GM18868 (cell line): Measurements from ENCODE around the gene FUOM.

ENCODE experiments used
- ATAC-seq: cut with Tn5 transposase; IDR thresholded peaks from one replicate; pipeline ENCODE4 v1.9.1; 2021; ENCODE audit warnings: mild to moderate bottlenecking, moderate library complexity; ENCODE audit not compliant: unreplicated experiment

Gene FUOM

DNA sequence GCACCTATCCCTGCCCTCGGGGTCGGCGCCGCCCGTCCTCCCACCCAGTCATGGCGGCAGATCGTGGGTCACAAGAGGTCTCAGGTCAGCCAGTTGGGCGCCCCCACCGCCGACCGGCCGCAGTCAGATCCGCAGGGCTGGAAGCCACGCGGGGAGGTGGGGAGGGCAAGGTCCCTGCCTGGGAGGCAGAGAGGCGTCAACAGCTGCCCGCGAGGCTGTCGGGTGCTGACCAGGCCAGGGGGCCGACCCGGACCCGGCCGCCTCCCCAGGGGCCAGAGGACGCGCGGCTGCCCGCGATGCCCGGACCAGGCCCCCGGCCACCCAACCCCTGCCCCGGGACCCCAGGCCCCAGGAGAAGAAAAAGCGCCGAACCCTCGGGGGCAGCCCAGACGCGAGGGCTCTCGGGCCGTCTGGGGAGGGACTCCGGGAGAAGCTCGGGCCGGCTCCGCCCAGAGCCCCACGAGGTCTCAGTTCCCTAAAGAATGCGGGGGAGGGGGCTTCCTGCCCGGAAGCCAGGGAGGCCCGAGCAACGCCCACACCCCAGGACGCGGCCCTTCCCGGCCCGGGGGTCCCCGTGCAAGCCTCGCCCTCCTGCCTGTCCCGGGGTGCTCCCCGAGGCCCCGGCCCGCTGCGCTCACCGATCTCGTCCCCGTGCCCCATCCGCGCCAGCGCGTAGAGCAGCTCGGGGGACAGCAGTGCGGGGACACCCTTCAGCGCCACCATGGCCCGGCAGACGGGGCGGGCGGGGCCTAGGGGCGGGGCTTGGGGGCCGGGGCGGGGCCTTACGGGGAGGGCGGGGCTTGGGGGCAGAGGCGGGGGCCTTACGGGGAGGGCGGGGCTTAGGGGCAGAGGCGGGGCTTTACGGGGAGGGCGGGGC lies at the start of gene FUOM:
FUOM (minus strand) TSS at position 735 of the 877 bp plus-strand sequence; CDS start at position 723, 12 bp downstream.
- peak; percentile 79 for ATAC-seq

GRCh38 chr10:133405844-133406527 lies 48.2 kb upstream of the FUOM start:
- ATAC-seq: no peak

- ATAC-seq: no peak
These were observed 47.5 kb upstream of the FUOM start for GRCh38 chr10:133405272-133405671.

- no peak for ATAC-seq
These were observed 46.0 kb upstream of the FUOM start for GRCh38 chr10:133403784-133404183.

DNA sequence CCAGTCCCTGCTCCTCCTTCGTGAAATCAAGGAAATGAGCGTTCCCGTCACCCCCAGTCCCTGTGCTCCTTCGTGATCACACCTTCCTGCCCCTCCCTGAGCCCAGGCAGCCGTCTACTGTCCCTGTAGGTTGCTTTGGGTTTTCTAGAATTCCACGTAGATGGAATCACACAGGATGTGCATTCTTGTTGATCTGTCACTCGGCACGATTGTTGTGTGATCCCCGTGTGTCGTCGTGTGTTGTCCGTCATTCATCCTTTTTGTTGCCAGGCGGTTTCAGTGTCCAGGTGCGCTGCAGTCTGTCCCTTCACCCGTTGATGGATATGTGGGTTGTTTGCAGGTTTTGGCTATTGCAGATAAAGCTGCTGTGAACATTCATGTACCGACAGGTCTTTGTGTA lies 45.5 kb upstream of the FUOM start:
- no peak for ATAC-seq

GRCh38 chr10:133401981-133402725 lies 44.3 kb upstream of the FUOM start:
- ATAC-seq: no peak

DNA sequence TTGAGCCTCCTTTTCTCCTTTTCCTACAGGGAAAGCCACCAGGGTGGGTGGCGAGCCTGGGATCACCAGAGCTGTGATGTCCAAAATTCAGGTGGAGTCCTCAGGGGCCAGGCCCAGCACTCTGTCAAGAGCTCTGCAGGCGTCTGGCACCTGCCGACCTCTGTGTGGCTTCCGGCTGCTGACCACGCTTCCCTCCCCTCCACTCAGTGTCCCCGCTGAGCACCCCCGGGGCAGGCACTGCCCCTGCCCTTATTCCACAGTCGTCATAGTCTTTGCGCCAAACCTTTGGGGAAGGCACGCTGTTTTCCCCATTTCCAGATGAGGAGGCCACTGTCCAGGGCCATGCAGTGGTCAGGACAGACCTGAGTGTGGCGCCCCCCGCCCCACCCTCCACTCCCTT lies 43.7 kb upstream of the FUOM start:
- no peak for ATAC-seq

DNA sequence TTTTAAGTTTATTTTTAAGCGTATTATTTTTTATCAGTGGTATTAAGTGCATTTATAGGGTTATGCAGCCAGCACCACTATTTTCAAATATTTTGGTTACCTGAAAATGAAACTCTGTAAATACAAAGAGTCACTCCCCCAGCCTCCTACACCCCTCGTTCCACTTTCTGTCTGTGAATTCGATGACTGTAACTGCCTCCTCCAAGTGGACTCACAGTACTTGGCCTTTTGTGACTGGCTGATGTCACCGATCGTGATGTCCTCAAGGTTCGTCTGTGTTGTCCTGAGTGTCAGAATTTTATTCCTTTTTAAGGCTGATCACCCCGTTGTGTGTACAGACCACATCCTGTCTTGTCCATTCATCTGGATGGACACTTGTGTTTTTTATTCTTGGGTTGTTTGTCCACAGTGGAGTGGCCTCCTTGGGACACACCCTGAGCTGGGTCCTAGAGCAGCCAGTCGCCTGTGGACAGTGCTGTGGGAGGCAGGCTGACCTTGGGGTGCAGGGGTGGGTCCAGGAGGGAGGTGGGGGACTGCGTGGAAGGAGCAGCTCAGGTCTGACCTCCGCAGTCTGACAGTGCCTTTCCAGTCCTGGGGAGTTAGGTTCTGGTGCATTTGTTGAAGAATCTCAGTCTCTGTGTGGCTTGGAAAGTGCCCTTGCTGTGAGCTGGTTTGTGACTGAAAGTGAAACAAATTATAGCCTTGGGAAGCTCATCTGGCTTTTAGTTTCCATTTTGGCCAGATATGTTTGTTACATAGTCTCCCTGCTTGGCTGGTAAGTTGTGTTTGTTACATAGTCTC lies 43.0 kb upstream of the FUOM start:
- ATAC-seq: peak; percentile 76

GRCh38 chr10:133399123-133399601 lies 41.3 kb upstream of the FUOM start:
- ATAC-seq: no peak

DNA sequence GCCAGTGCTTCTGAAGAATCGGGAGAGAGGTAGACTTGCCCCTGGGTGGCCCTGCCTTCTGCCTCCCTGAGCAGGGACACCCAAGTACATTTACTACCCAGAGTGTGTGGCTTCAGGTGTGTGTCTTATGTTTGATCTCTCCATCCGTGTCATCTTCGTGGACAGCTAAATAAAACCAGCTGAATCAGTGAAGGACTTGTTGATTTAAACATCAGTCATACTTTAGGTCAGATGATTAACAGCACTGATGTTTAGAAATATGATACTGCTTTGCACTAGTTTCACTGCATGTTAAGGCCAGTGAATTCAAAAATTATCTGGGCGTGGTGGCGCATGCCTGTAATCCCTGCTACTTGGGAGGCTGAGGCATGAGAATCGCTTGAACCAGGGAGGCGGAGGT lies 40.1 kb upstream of the FUOM start:
- no peak for ATAC-seq

DNA sequence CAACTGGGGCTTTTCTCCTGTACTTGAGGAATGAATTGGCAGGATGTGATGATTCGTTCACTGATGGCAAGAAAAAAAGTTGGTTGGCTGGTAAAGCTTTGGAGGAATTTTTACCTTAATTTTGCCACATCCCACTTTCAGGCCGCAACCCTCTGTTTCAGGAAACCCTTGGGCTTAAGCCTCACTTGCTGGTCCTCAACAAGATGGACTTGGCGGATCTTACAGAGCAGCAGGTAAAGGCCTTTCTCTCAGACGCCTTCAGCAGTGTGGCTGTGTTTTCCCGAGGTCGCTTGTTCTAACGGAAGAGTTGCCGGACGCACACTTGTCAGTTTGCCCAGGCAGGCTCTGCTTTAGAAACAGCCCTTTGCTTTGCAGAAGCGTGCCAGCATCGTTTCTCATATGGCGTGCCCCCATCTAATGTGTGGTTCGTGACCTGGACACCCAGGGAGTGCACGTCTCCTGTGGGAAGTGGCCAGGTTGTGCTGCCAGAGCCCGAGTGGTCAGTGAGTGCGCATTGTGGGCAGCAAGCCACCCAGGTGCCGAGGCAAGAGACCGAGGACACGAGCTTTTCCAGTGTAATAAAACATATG lies 38.3 kb upstream of the FUOM start:
- no peak for ATAC-seq

- no peak for ATAC-seq
These were observed 37.0 kb upstream of the FUOM start for GRCh38 chr10:133394801-133395221.

- peak; percentile 63 for ATAC-seq
These were observed 36.3 kb upstream of the FUOM start, which contains the start of gene MTG1 for GRCh38 chr10:133394064-133394663. Gene MTG1 (plus strand): TSS chr10:133394157. CDS start chr10:133394221, 64 bp downstream.

DNA sequence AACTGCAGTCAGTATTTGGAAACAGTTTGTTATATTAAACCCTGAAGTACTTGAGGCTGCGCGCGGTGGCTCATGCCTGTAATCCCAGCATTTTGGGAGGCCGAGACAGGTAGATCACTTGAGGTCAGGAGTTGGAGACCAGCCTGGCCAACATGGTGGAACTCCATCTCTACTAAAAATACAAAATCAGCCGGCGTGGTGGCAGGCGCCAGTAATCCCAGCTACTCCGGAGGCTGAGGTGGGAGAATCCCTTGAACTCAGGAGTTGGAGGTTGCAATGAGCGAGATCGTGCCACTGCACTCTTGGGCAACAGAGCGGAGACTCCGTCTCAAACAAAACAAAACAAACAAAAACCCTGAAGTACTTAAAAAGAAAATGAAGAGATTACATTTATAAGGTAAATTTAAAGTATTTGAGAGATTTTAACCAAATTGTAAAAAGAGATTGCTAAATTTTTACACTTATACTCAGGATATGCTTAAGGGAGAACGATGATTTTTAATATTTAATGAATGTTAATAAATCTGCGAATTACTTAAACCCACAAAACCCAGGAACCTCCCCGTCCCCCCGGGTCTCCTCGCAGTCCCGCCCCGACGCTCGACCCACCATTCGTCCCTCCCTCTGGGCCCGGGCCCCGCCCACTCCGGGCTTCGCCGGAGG lies 35.7 kb upstream of the FUOM start:
- no peak for ATAC-seq

GRCh38 chr10:133391761-133392518 lies 34.1 kb upstream of the FUOM start:
- ATAC-seq: no peak

GRCh38 chr10:133391249-133391635 lies 33.4 kb upstream of the FUOM start:
- no peak for ATAC-seq

DNA sequence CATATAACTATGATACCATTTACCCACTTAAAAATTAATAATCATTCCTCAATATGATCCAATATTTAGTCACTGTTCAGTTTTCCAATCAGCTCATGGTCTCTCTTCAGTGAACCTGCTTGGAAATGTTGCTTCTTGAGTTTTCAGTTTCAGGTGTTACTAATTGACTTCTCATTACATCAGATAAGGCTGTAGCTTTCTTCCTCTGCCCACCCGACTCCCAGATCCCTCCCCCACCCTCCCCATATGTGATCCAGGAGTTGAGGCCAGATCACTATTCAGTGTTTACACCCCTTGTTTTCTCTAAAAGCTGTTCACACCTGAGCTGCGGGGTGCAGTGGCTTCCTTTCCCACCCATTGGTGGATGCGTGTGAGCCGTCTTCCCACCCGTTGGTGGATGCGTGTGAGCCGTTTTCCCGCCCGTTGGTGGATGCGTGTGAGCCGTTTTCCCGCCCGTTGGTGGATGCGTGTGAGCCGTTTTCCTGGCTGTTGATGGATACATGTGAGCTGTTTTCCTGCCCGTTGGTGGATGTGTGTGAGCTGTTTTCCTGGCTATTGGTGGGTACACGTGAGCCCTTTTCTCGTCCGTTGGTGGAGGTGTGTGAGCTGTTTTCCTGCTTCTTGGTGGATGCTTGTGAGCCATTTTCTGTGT lies 32.9 kb upstream of the FUOM start:
- ATAC-seq: no peak
